ENCODE measurements around the gene ENTPD2.

GRCh38 chr9:137052293-137052692 is 1.6 kb downstream of the ENTPD2 start:
- TF ChIP-seq CTCF (IDR thresholded peaks at IDR 0.05) (no peak), POLR2A (IDR thresholded peaks at IDR 0.05) (no peak)
